ENCODE results near the gene CAMK1D. TPM values are rescaled to one million over a fixed set of nuclear protein-coding genes. Genes with fewer than 3 reads are reported as not detected.

CAMK1D gene
- total and polyA plus RNA-seq, 2 of the 4 experiments (the other 2 are of a cell fraction): 5.0 to 5.3 TPM

- Histone ChIP-seq H3K27me3 (ENCODE audit: control insufficient read depth, insufficient read depth, low read length) (no peaks in the 10 kb centered on the region; the same call in 1 of the 2 replicates), H4K5ac (ENCODE audit: low read depth, low read length) (no peak overlapping the region), H2AFZ (replicated peaks; ENCODE audit: low read length, poor library complexity) (no peak overlapping the region), H3K9me1 (ENCODE audit: insufficient read depth, low read length) (no peaks in the 10 kb centered on the region), H3K36me3 (ENCODE audit: control insufficient read depth, insufficient read depth, low read length) (no peaks in the 10 kb centered on the region), H3K23ac (ENCODE audit: low read depth, low read length) (no peak overlapping the region), H3K79me1 (ENCODE audit: low read depth in 1 of 2, low read length in 2 of 2) (no peaks in the 10 kb centered on the region), H4K8ac (ENCODE audit: low read depth in 2 of 2, low read length in 2 of 2) (no peak overlapping the region), H3K4me2 (ENCODE audit: low read depth, low read length) (no peak overlapping the region), H3K9me3 (ENCODE audit: control insufficient read depth, insufficient read depth, low read length) (peaks cover 9% of the 10 kb centered on the region), H3K56ac (ENCODE audit: extremely low read depth, insufficient read depth, low read length) (no peak overlapping the region), H2BK20ac (ENCODE audit: low read depth, low read length) (no peak overlapping the region), H3K4me1 (ENCODE audit: control insufficient read depth, insufficient read depth, low read length) (peaks cover 6% of the 10 kb centered on the region; the same call in 1 of the 2 replicates), H2BK120ac (ENCODE audit: low read depth, low read length) (no peak overlapping the region), H4K91ac (ENCODE audit: insufficient read depth, low read depth, low read length) (no peak overlapping the region), H4K20me1 (ENCODE audit: insufficient read depth, low read length) (no peaks in the 10 kb centered on the region), H3K4ac (ENCODE audit: low read depth, low read length) (no peak overlapping the region), H2BK5ac (ENCODE audit: low read depth, low read length, poor library complexity, severe bottlenecking) (no peak overlapping the region), H3K27ac (ENCODE audit: insufficient read depth, low read length) (no peak overlapping the region), H2BK15ac (ENCODE audit: low read depth, low read length) (no peak overlapping the region), H3K18ac (ENCODE audit: low read depth, low read length) (no peak overlapping the region), H3K14ac (replicated peaks; ENCODE audit: low read depth, low read length) (no peak overlapping the region), H2AK9ac (replicated peaks; ENCODE audit: low read depth, low read length, poor library complexity) (no peak overlapping the region), H3K9ac (ENCODE audit: low read depth, low read length) (no peak overlapping the region), H2AK5ac (ENCODE audit: low read depth, low read length) (no peak overlapping the region), H3K4me3 (ENCODE audit: insufficient read depth, low read depth, low read length) (no peak overlapping the region)
- in situ Hi-C loops (cut with MboI; ENCODE audit: low sequenced_read_pairs) (no loop called here), dilution Hi-C loops (cut with HindIII; ENCODE audit: low sequenced_read_pairs, unreplicated experiment) (no loop called here), intact Hi-C loops (cut with micrococcal nuclease) (no loop called here)
- ChIA-PET POLR2A (ENCODE audit: unreplicated experiment) (no interaction called here), CTCF (interaction anchor here (0.7 to 1.2 kb wide), 2 partner anchors 11 to 24 kb away, joined by 3 to 5 read pairs; no protein-coding TSS in a partner anchor)
- DNase-seq (no peak), ATAC-seq (ENCODE audit: low read depth) (no peak)
- TF ChIP-seq RAD21 (IDR thresholded peaks at IDR 0.05; ENCODE audit: low read length) (no peak), MXI1 (IDR thresholded peaks at IDR 0.05; ENCODE audit: borderline replicate concordance, low read depth, low read length) (no peak), RFX5 (IDR thresholded peaks at IDR 0.05; ENCODE audit: low read depth, low read length) (no peak), RCOR1 (IDR thresholded peaks at IDR 0.05; ENCODE audit: insufficient replicate concordance, low read length) (no peak), SMC3 (IDR thresholded peaks at IDR 0.05; ENCODE audit: low read depth, low read length) (no peak), USF2 (IDR thresholded peaks at IDR 0.05; ENCODE audit: low read depth, low read length) (no peak), MAFK (IDR thresholded peaks at IDR 0.05; ENCODE audit: low read depth, low read length) (no peak), ELK1 (IDR thresholded peaks at IDR 0.05; ENCODE audit: borderline replicate concordance, low read depth, low read length) (no peak), FOS (IDR thresholded peaks at IDR 0.05; ENCODE audit: low read depth, low read length) (no peak), CTCF (conservative IDR thresholded peaks at IDR 0.05; ENCODE audit: low read depth, low read length) (no peak), POLR2A (IDR thresholded peaks at IDR 0.05; ENCODE audit: low read depth, low read length) (no peak), NFE2L2 (IDR thresholded peaks at IDR 0.05; ENCODE audit: low read depth, low read length) (no peak)
- WGBS, 2 experiments (ENCODE audit: extremely low coverage in 2 of 2, insufficient read length in 1 of 2): 50% methylated on average over 1 of the region's 5 CpGs; no CpG with 5 or more reads in 1 of the 2 experiments
- BruUV-seq (replicated peaks): no TSS peak
These were observed 280.4 kb downstream of the CAMK1D start for GRCh38 chr10:12629767-12630165.

Measured in IMR-90 (cell line).